Muscle layer of colon (tissue), 2 donors: Measurements from ENCODE around the gene SGSM2.
"Not testable (repeated sequence)": the region's sequence is repeated elsewhere in the genome, so short reads cannot be mapped to it uniquely, and the experiment has no call there.

Experiments
- H3K27ac ChIP-seq: one replicate; pipeline ENCODE4 v1.7.0; 2013; ENCODE audit warnings: low read depth, mild to moderate bottlenecking, low read length, moderate library complexity
- H3K27me3 ChIP-seq, 2 donors: one replicate each; pipeline ENCODE4 v1.7.0; 2013; ENCODE audit warnings: low read length in 2 of 2, mild to moderate bottlenecking in 2 of 2; ENCODE audit not compliant: insufficient read depth in 2 of 2, control insufficient read depth in 1 of 2
- H3K36me3 ChIP-seq: one replicate; pipeline ENCODE4 v1.7.0; 2013; ENCODE audit warnings: mild to moderate bottlenecking, low read length; ENCODE audit not compliant: insufficient read depth
- H3K4me1 ChIP-seq: one replicate; pipeline ENCODE4 v1.7.0; 2013; ENCODE audit warnings: mild to moderate bottlenecking, low read length; ENCODE audit not compliant: insufficient read depth
- H3K4me3 ChIP-seq, 2 donors: one replicate each; pipeline ENCODE4 v1.7.0; 2013; ENCODE audit warnings: low read length in 2 of 2, low read depth in 1 of 2, mild to moderate bottlenecking in 1 of 2, moderate library complexity in 1 of 2
- H3K9ac ChIP-seq: one replicate; pipeline ENCODE4 v1.7.0; 2013; ENCODE audit warnings: low read length
- H3K9me3 ChIP-seq: one replicate; pipeline ENCODE4 v1.7.0; 2013; ENCODE audit warnings: mild to moderate bottlenecking, low read length
- donor health status: abdominal sarcoma.
- donor health status: Adenocarcinoma of cecum.

SGSM2 gene

DNA sequence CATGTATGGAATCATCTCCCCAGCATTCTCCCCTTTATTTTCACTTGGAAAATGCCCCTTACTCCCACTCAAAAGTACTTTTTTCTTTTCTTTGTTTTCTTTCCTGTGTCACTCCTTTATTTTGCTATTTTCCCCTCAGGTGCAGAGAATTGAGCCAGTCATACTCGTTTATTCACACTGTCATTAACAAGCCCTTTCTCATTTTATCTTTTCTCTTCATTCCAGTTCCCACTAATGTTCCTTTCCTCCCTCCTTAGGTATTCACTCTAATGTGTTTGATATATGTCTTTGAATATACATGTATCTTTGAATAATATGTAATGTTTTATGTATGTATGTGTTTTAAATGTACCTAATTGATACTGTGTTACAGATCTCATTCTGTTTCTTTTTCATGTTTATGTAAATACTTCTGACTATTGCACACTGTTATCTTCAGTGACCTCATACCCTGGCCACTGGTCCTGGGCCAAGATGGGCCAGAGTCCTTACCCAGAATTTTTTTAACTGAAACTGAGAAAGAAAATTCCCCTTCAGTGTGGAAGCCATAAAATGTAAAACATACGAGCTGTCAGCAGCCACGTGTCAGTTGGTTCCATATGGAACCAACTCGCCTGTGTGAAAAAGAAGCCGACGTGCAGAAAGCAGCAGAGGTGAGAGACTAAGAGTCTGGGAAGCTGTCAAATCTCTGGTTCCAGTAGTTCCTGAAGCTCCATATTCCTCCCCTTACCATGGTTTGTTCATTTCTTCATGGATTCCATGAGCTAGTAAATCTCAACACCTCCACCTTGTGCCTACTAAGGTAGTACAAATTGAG, 27.8 kb upstream of the SGSM2 start:
- Histone ChIP-seq H3K36me3 (no peaks in the 10 kb centered on the region), H3K27me3 (no peaks in the 10 kb centered on the region), H3K27ac (no peak overlapping the region), H3K4me1 (no peaks in the 10 kb centered on the region), H3K4me3 (no peak overlapping the region), H3K9ac (no peak overlapping the region), H3K9me3 (no peaks in the 10 kb centered on the region)

DNA sequence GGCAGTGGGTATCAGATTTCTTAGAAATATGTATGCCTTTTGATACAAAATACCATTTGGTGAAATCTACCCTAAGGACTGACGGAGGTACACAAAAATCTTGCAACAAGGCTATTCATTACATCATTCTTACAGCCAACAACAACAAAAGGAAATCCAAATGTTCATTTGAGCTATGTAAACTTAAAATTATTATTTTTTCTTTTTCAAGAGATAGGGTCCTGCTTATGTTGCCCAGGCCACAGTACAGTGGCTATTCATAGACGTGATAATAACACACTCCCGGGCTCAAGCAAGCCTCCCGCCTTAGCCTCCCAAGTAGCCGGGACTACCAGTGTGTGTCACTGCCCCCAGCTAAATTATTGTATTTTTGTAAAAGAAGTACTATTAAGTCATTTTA, 24.6 kb upstream of the SGSM2 start:
- H3K9ac ChIP-seq = no peak overlapping the region
- H3K9me3 ChIP-seq = no peaks in the 10 kb centered on the region
- no peaks in the 10 kb centered on the region for H3K36me3 ChIP-seq
- H3K4me1 ChIP-seq = no peaks in the 10 kb centered on the region
- no peaks in the 10 kb centered on the region for H3K27me3 ChIP-seq
- H3K27ac ChIP-seq = no peak overlapping the region
- H3K4me3 ChIP-seq = no peak overlapping the region

DNA sequence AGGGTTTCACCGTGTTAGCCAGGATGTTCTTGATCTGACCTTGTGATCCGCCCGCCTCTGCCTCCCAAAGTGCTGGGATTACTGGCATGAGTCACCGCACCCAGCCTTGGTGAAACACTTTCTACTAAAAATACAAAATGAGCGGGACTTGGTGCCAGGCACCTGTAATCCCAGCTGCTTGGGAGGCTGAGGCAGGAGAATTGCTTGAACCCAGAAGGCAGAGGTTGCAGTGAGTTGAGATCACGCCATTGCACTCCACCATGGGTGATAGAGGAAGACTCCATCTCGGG, 20.4 kb upstream of the SGSM2 start:
- H3K27me3 ChIP-seq, H3K9me3 ChIP-seq, H3K4me3 ChIP-seq, H3K9ac ChIP-seq, H3K4me1 ChIP-seq, H3K36me3 ChIP-seq, H3K27ac ChIP-seq: not testable (repeated sequence)

DNA sequence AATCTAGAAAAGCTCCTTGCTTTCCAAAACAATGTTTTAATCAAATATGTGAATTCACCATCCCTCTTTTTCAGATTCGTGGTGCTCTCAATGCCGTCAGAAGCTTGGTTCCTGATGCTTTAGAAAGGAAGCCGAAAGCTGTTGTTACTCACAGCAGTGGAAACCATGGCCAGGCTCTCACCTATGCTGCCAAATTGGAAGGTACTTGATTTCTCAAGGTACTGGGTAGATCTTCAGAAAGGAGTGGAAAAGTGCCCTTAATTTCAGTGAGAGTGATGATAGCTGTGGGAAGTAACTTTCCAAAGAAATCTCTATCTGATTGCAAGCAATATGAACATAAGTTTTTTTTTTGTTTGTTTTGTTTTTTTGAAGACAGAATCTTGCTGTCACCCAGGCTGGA, 19.5 kb upstream of the SGSM2 start:
- Histone ChIP-seq H3K9me3 (no peaks in the 10 kb centered on the region), H3K9ac (no peak overlapping the region), H3K27ac (no peak overlapping the region), H3K27me3 (no peaks in the 10 kb centered on the region), H3K4me1 (no peaks in the 10 kb centered on the region), H3K36me3 (peaks cover under 1% of the 10 kb centered on the region), H3K4me3 (no peak overlapping the region)

DNA sequence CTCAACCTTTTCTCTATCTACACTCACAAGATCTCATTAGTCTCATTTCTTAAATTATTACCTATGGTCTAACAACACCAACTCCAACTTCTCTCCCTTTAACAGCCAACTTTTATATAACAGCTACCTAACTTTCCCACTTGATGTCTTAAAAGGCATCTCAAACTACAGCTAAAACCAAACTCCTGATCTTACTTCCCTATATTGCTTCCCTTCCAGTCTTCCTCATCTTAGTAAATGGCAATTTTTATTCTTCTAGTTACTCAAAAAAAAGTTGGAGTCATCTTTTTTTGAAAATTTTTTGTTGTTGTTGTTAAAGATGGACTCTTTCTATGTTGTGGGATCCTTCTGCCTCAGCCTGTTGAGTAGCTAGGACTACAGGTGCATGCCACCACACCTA, 18.2 kb upstream of the SGSM2 start:
- Histone ChIP-seq H3K9me3 (no peaks in the 10 kb centered on the region), H3K4me3 (no peak overlapping the region), H3K27me3 (no peaks in the 10 kb centered on the region), H3K4me1 (no peaks in the 10 kb centered on the region), H3K9ac (no peak overlapping the region), H3K36me3 (peaks cover 13% of the 10 kb centered on the region), H3K27ac (no peak overlapping the region)

DNA sequence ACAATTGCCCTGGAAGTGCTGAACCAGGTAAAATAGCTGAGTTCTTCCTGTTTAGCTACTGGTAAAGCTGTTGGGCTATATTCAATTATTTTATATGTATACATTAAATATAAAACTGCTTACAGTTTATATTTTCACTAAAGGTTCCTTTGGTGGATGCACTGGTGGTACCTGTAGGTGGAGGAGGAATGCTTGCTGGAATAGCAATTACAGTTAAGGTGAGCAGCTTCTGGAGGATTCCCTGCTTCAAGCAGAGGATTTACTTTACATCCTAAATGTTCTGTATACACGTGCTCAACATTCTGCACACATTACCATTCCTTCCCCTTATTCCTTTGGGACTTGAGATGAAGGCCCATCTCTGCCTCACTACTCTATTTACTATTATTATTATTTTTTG, 15.9 kb upstream of the SGSM2 start:
- no peaks in the 10 kb centered on the region for H3K27me3 ChIP-seq
- no peak overlapping the region for H3K4me3 ChIP-seq
- H3K36me3 ChIP-seq = peaks cover 34% of the 10 kb centered on the region
- no peaks in the 10 kb centered on the region for H3K9me3 ChIP-seq
- H3K4me1 ChIP-seq = no peaks in the 10 kb centered on the region
- H3K9ac ChIP-seq = no peak overlapping the region
- no peak overlapping the region for H3K27ac ChIP-seq

DNA sequence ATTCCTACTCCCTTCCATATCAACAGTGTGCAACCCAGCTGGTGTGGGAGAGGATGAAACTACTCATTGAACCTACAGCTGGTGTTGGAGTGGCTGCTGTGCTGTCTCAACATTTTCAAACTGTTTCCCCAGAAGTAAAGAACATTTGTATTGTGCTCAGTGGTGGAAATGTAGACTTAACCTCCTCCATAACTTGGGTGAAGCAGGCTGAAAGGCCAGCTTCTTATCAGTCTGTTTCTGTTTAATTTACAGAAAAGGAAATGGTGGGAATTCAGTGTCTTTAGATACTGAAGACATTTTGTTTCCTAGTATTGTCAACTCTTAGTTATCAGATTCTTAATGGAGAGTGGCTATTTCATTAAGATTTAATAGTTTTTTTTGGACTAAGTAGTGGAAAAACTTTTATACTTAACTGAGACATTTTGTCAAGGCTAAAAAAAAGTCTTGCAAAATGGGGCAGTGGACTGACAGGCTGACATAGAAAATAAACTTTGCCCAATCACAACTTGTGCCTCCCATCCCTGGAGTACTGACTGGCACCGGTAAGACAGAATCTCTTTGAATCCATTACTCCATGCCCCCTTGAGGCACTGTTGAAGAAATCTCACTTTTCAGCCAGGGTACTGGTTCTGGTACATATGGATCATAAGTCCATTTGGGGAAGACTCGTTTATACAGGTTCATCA, 13.5 kb upstream of the SGSM2 start:
- Histone ChIP-seq H3K4me3 (no peak overlapping the region), H3K27ac (no peak overlapping the region), H3K27me3 (no peaks in the 10 kb centered on the region), H3K36me3 (peaks cover 40% of the 10 kb centered on the region), H3K4me1 (no peaks in the 10 kb centered on the region), H3K9ac (no peak overlapping the region), H3K9me3 (no peaks in the 10 kb centered on the region)

DNA sequence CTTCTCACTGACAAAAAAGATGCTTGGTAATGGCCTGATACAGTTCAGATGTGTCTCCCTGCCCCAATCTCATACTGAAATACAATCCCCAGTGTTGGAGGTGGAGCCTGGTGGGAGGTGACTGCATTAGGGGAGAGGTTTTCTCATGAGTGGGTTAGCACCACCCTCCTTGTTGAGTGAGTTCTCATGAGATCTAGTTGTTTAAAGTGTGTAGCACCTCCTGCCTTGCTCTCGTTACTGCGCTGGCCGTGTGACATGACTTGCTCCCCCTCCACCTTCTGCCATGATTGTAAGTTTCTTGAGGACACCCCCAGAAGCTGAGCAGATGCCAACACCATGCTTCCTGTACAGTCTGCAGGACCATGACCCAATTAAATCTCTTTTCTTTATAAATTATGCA, 6.0 kb upstream of the SGSM2 start:
- Histone ChIP-seq H3K9ac (no peak overlapping the region), H3K4me1 (peaks cover 7% of the 10 kb centered on the region), H3K4me3 (no peak overlapping the region), H3K9me3 (no peaks in the 10 kb centered on the region), H3K27me3 (no peaks in the 10 kb centered on the region), H3K36me3 (peaks cover 60% of the 10 kb centered on the region), H3K27ac (no peak overlapping the region)

DNA sequence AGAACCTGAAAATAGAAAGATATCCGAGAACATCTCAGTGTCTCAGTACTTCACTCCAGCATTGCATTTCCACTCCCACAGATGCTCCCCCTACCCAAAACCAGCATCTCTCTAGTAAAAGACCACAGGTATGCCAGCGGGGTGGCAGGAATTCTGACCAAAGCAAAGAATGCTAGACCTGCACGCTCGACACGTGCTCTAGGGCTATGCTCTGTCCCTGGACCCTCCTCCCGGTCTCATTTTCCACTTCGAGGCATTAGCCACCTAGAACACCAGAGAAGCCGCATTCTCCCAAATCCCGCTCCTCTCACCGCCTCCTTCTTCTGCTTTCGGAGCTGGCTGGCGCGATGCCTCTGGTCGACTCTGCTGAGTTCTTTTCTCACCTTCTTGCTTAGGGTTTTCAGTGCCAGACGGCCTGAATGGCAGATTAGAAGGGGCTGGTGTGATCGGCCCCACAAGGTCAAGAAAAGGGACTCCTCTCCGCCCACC, 1.5 kb upstream of the SGSM2 start:
- Histone ChIP-seq H3K9me3 (no peaks in the 10 kb centered on the region), H3K9ac (peak overlapping the region; percentile 22), H3K27me3 (no peaks in the 10 kb centered on the region), H3K4me1 (peaks cover 11% of the 10 kb centered on the region), H3K4me3 (peak overlapping the region; percentile 79 to 88), H3K36me3 (peaks cover 37% of the 10 kb centered on the region), H3K27ac (peak overlapping the region; percentile 21)

DNA sequence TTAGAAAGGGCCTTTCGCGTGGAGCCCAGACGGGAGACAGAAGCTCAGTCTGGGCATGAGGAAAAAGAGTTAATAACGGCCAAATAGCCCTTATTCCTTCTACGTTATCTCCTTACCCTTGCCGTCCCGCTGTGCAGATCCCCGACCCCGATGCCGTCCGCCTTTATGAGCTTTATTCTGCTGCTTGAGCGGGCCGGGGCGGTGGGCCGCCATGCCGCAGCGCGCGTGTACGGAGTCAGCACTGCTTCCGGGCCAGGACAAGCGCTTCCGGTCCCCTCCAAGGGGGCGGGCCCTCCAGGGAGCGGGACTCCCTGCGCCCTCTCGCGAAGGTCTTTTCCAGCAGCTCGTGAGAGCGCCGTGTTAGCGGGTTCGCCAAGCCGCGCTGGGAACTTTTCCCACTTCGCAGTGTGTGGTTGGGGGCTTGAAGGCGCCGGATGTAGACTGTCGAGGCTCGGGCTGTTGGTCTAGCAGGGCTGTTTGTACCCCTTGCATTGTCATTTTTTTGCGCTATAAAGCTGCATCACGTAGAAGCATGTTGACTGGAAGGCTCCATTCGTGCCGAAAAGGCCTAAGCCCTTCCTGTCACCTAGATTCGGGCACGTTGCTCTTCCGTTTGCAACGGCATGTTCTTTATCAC, 968 bp upstream of the SGSM2 start, which contains the start of gene TSR1:
Gene TSR1 (minus strand): TSS at position 243 of the 637 bp plus-strand sequence. CDS start 30 bp downstream, at position 213.
- Histone ChIP-seq H3K27ac (peak within 1 kb of the TSS; percentile 84), H3K4me1 (peaks cover 11% of the 10 kb centered on the region), H3K9ac (peak within 1 kb of the TSS; percentile 69), H3K4me3 (peak within 1 kb of the TSS; percentile 79 to 88), H3K9me3 (no peaks in the 10 kb centered on the region), H3K27me3 (no peaks in the 10 kb centered on the region), H3K36me3 (peaks cover 31% of the 10 kb centered on the region)

DNA sequence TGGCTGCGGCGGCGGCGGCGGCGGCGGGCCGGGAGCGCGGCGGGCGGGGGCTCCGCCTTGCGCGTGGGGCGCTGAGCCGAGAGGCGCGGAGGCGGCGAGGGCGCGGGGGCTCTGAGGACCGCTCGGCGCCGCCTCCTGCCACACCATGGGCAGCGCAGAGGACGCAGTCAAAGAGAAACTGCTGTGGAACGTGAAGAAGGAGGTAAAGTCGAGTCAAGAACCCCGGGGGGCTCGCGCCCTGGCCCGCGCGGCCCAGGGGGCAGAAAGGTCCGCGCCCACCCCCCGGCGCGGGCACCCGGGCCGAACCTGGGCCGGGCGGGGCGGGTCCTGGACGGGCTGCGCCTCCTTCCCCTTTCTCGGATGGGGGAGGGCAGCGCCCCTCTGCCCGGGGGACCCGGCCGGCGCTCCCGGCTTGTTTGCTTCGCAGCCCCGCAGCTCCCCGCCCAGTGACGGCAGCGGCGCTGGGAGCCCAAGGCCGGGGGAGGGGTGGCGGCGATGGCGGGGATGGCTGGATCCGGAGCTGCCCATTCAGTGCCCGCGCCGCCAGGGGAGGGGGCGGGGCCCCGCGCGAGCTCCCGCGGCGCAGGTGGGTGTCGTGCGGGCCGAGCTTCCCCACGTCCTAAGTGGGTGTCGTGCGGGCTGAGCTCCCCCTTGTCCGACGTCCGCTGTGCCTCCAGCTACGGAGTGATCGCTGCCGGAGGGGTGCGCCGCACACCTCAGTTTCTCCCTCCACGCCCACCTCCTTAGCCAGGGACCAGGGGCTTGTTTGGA, 428 bp downstream of the SGSM2 start:
- Histone ChIP-seq H3K27me3 (no peaks in the 10 kb centered on the region), H3K27ac (peak overlapping the region; percentile 76), H3K36me3 (peaks cover 27% of the 10 kb centered on the region), H3K9ac (peak overlapping the region; percentile 61), H3K4me3 (peak overlapping the region; percentile 56 to 65), H3K9me3 (no peaks in the 10 kb centered on the region), H3K4me1 (peaks cover 11% of the 10 kb centered on the region)
